GM23338 (cell line): Measurements from ENCODE around the gene NFE2L3. TPM values are rescaled to one million over a fixed set of nuclear protein-coding genes. Genes with fewer than 3 reads are reported as not detected.

Experiments used
- ATAC-seq: fragments of 200-7000 bp; cut with Tn5 transposase; 3 replicates; pipeline ENCODE4 v1.9.1; 2020
- DNase-seq: peaks from one replicate; pipeline ENCODE4 v3.0.0-alpha.2; 2015; ENCODE audit warnings: low spot score
- H2AFZ ChIP-seq: fragments of 200-600 bp; sonication (generic); 2 replicates; pipeline ENCODE4 v1.8.0; 2016; ENCODE audit warnings: antibody characterized with exemption, mild to moderate bottlenecking, moderate library complexity
- H3F3A ChIP-seq: fragments of 200-600 bp; sonication (generic); replicated peaks from 2 replicates; pipeline ENCODE4 v1.8.0; 2017; ENCODE audit warnings: antibody characterized with exemption, mixed run types, low read depth
- H3K27ac ChIP-seq: fragments of 200-600 bp; sonication (generic); 2 replicates; pipeline ENCODE4 v1.6.1; 2016; ENCODE audit warnings: low read depth
- H3K27me3 ChIP-seq: fragments of 200-600 bp; sonication (generic); 2 replicates; pipeline ENCODE4 v1.8.0; 2016; ENCODE audit warnings: mild to moderate bottlenecking, mixed run types, moderate library complexity; ENCODE audit not compliant: insufficient read depth
- H3K36me3 ChIP-seq: fragments of 200-600 bp; sonication (generic); 2 replicates; pipeline ENCODE4 v1.8.0; 2016; ENCODE audit warnings: mild to moderate bottlenecking; ENCODE audit not compliant: insufficient read depth
- H3K4me1 ChIP-seq: fragments of 200-600 bp; sonication (generic); 2 replicates; pipeline ENCODE4 v1.8.0; 2016; ENCODE audit warnings: mild to moderate bottlenecking, moderate library complexity; ENCODE audit not compliant: insufficient read depth
- H3K4me2 ChIP-seq: fragments of 200-600 bp; sonication (generic); 2 replicates; pipeline ENCODE4 v1.7.1; 2017; ENCODE audit warnings: mixed run types
- H3K4me3 ChIP-seq: fragments of 200-600 bp; sonication (generic); 2 replicates; pipeline ENCODE4 v1.6.1; 2016; ENCODE audit warnings: mixed run types
- H3K79me2 ChIP-seq: fragments of 200-600 bp; sonication (generic); replicated peaks from 2 replicates; pipeline ENCODE4 v1.8.0; 2017; ENCODE audit warnings: mild to moderate bottlenecking; ENCODE audit not compliant: insufficient read depth
- H3K9me2 ChIP-seq: fragments of 200-600 bp; sonication (generic); 2 replicates; pipeline ENCODE4 v1.8.0; 2017; ENCODE audit not compliant: insufficient read depth
- H4K20me1 ChIP-seq: fragments of 200-600 bp; sonication (generic); replicated peaks from 2 replicates; pipeline ENCODE4 v1.8.0; 2017; ENCODE audit warnings: mild to moderate bottlenecking; ENCODE audit not compliant: insufficient read depth
- H3K27ac Mint-ChIP-seq: 2 replicates; pipeline ENCODE4 v1.8.0; 2020; ENCODE audit warnings: inconsistent platforms, mild to moderate bottlenecking, moderate library complexity, mixed read lengths
- H3K27me3 Mint-ChIP-seq: 3 replicates; pipeline ENCODE4 v1.8.0; 2022; ENCODE audit warnings: low read depth, mild to moderate bottlenecking, moderate library complexity, mixed read lengths, inconsistent platforms; ENCODE audit not compliant: insufficient read depth, poor library complexity
- H3K36me3 Mint-ChIP-seq: 3 replicates; pipeline ENCODE4 v1.8.0; 2021; ENCODE audit warnings: low read depth, mild to moderate bottlenecking, inconsistent platforms, moderate library complexity, mixed read lengths
- H3K4me1 Mint-ChIP-seq: 3 replicates; pipeline ENCODE4 v1.8.0; 2020; ENCODE audit warnings: mild to moderate bottlenecking, inconsistent platforms, mixed read lengths
- H3K4me3 Mint-ChIP-seq: 3 replicates; pipeline ENCODE4 v1.8.0; 2021; ENCODE audit warnings: moderate library complexity, mild to moderate bottlenecking, inconsistent platforms, mixed read lengths
- H3K9me3 Mint-ChIP-seq: 3 replicates; pipeline ENCODE4 v1.8.0; 2020; ENCODE audit warnings: moderate library complexity, mild to moderate bottlenecking, inconsistent platforms, mixed read lengths
- CREB1 ChIP-seq: fragments of 250-450 bp; sonication (Bioruptor Pico); IDR thresholded peaks from 2 replicates; pipeline ENCODE4 v1.5.0; 2020; ENCODE audit warnings: low read depth, mild to moderate bottlenecking, moderate library complexity
- EZH2 ChIP-seq: fragments of 200-600 bp; sonication (generic); IDR thresholded peaks from one replicate; pipeline ENCODE4 v1.8.0; 2017; ENCODE audit warnings: antibody characterized with exemption, mild to moderate bottlenecking, low read depth; ENCODE audit not compliant: unreplicated experiment
- EZH2phosphoT487 ChIP-seq: fragments of 200-600 bp; sonication (generic); IDR thresholded peaks from one replicate; pipeline ENCODE4 v1.8.1; 2018; ENCODE audit warnings: antibody characterized with exemption; ENCODE audit not compliant: unreplicated experiment
- JUNB ChIP-seq: IDR thresholded peaks from one replicate; pipeline ENCODE4 v1.6.1; 2016; ENCODE audit warnings: antibody characterized with exemption; ENCODE audit not compliant: unreplicated experiment
- NANOG ChIP-seq: IDR thresholded peaks from 2 replicates; pipeline ENCODE4 v1.6.1; 2016; ENCODE audit warnings: antibody characterized with exemption, borderline replicate concordance
- POLR2AphosphoS5 ChIP-seq: IDR thresholded peaks from 2 replicates; pipeline ENCODE4 v1.6.1; 2016; ENCODE audit warnings: antibody characterized with exemption, low read depth
- REST ChIP-seq: IDR thresholded peaks from one replicate; pipeline ENCODE4 v1.6.1; 2018; ENCODE audit warnings: antibody characterized with exemption; ENCODE audit not compliant: unreplicated experiment
- STAT1 ChIP-seq: IDR thresholded peaks from one replicate; pipeline ENCODE4 v1.6.1; 2016; ENCODE audit warnings: antibody characterized with exemption; ENCODE audit not compliant: unreplicated experiment
- ZNF114 ChIP-seq: fragments of 250-450 bp; sonication (Bioruptor Pico); IDR thresholded peaks from 2 replicates; pipeline ENCODE4 v1.5.0; 2020; ENCODE audit warnings: mild to moderate bottlenecking, moderate library complexity
- ZNF331 ChIP-seq: fragments of 250-450 bp; sonication (Bioruptor Pico); IDR thresholded peaks from 2 replicates; pipeline ENCODE4 v1.5.0; 2020; ENCODE audit warnings: low read depth, mild to moderate bottlenecking, moderate library complexity
- ZNF462 ChIP-seq: fragments of 250-450 bp; sonication (Bioruptor Pico); IDR thresholded peaks from 2 replicates; pipeline ENCODE4 v1.5.0; 2020; ENCODE audit warnings: mild to moderate bottlenecking, moderate library complexity
- polyA plus RNA-seq: library from polyadenylated mRNA; unstranded; fragments of >200 nt; fragmentation: Nextera tagmentation; extraction: Ambion mirVana; gene quantifications from 2 replicates; pipeline ENCODE4 v1.2.1, GENCODE V29; 2016
- total RNA-seq: library from RNA; depleted of rRNA; stranded (reverse); fragments of >200 nt; shearing (Covaris generic); gene quantifications from 2 replicates; pipeline ENCODE4 v1.2.3, GENCODE V29; 2014

The NFE2L3 gene
- total and polyA plus RNA-seq, 2 experiments from 2014 or later, result 62.0 to 142 TPM

GRCh38 chr7:26179826-26180497, 28.0 kb downstream of the NFE2L3 start (continued):
- no peak for TF ChIP-seq EZH2phosphoT487
- TF ChIP-seq ZNF331, result no peak
- TF ChIP-seq NANOG, result no peak
- TF ChIP-seq ZNF114 (CRISPR knock-in tag), result no peak

GRCh38 chr7:26180792-26181198, 28.8 kb downstream of the NFE2L3 start:
- DNase-seq (no peak), ATAC-seq (no peak)
- H3K4me1 ChIP-seq, result peaks cover 4% of the 10 kb centered on the region; the same call in 1 of the 2 replicates
- H3K9me2 ChIP-seq, result no peaks in the 10 kb centered on the region
- H2AFZ ChIP-seq, result no peak overlapping the region
- peaks cover 9% of the 10 kb centered on the region for H4K20me1 ChIP-seq
- H3K4me3 ChIP-seq, result no peak overlapping the region
- TF ChIP-seq STAT1 (no peak), POLR2AphosphoS5 (no peak), NANOG (no peak), REST (no peak), ZNF331 (no peak), ZNF462 (CRISPR knock-in tag) (no peak), CREB1 (CRISPR knock-in tag) (no peak), JUNB (no peak), EZH2 (no peak), ZNF114 (CRISPR knock-in tag) (no peak)
- H3K79me2 ChIP-seq, result peaks cover 19% of the 10 kb centered on the region
- no peaks in the 10 kb centered on the region for H3K27me3 ChIP-seq
- Mint-ChIP-seq H3K9me3 (peaks cover 17% of the 10 kb centered on the region), H3K27ac (no peak overlapping the region; the same call in 1 of the 2 replicates), H3K27me3 (peaks cover 32% of the 10 kb centered on the region), H3K36me3 (peaks cover 86% of the 10 kb centered on the region), H3K4me3 (no peak overlapping the region), H3K4me1 (peaks cover 44% of the 10 kb centered on the region)
- H3F3A ChIP-seq, result peaks cover 36% of the 10 kb centered on the region
- H3K36me3 ChIP-seq, result peaks cover 6% of the 10 kb centered on the region; the same call in 1 of the 2 replicates
- H3K4me2 ChIP-seq, result no peak overlapping the region
- H3K27ac ChIP-seq, result peak overlapping the region; percentile 68; the same call in 1 of the 2 replicates
